Measurements from ENCODE around the gene RICTOR.

DNA sequence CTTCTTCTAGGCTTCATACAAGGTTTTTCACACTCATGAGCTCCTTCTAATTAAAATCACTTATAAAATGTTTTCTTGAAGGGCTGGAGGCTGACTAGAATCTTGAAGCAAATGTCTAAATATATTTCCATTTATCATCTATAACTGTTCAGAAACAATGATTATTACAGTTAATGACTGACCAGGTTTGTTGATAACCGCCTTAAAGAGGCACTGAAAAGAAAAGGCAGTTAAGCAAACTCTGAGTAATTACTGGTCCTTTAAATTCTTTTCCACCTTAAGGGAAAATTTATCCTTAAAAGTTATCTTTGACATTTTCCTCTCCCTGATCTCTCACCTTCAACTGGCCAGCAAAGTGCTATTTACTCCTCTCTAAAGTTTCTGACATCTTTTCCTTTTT lies 43.2 kb downstream of the RICTOR start:
- TF ChIP-seq, protein P1, sequence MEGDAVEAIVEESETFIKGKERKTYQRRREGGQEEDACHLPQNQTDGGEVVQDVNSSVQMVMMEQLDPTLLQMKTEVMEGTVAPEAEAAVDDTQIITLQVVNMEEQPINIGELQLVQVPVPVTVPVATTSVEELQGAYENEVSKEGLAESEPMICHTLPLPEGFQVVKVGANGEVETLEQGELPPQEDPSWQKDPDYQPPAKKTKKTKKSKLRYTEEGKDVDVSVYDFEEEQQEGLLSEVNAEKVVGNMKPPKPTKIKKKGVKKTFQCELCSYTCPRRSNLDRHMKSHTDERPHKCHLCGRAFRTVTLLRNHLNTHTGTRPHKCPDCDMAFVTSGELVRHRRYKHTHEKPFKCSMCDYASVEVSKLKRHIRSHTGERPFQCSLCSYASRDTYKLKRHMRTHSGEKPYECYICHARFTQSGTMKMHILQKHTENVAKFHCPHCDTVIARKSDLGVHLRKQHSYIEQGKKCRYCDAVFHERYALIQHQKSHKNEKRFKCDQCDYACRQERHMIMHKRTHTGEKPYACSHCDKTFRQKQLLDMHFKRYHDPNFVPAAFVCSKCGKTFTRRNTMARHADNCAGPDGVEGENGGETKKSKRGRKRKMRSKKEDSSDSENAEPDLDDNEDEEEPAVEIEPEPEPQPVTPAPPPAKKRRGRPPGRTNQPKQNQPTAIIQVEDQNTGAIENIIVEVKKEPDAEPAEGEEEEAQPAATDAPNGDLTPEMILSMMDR (conservative IDR thresholded peaks at IDR 0.05; ENCODE audit: low read depth, low read length): no peak
- TF ChIP-seq EZH2 (IDR thresholded peaks at IDR 0.05; ENCODE audit: low read length, unreplicated experiment): no peak

All from PC-3 (cell line).